CD4-positive, alpha-beta T cell treated with Interleukin-15 for 4 hours (primary cell): ENCODE results near the gene ZNF331.

Experiments used
- DNase-seq: peaks from one replicate; pipeline ENCODE4 v3.0.0-alpha.2; 2020; ENCODE audit warnings: low spot score

ZNF331 gene

DNA sequence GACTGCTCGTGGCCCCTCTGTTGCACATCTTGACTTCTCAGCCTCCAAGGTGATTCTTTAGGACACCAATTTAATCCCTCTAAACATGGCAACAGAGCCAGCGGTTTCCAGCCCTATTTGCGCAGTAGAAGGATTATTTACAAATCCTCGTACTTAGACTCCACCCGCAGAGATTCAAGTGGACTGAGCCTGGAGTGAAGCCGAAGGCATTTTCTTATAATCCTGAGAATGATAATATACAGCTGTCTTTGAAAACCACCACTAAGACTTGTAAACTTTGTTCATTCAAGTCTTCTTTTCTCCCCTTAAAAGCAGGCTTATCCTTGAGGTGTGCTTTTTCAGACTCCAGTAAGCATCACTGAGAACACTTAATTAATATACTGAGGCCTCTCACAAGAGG is 89.0 kb downstream of the ZNF331 start:
- no peak for DNase-seq
